Astrocyte (in vitro differentiated cells and primary cell): ENCODE data around the gene L3MBTL1. TPM values are rescaled to one million over a fixed set of nuclear protein-coding genes. Genes with fewer than 3 reads are reported as not detected.

Experiments used
- DNase-seq: peaks from one replicate; pipeline ENCODE4 v3.0.0-alpha.2; 2010; ENCODE audit warnings: low read depth
- FAIRE-seq: peaks from 2 replicates; lab custom pipeline; 2011; peaks lifted over from hg19 to GRCh38; lab: Jason Lieb, UNC
- H2AFZ ChIP-seq: 2 replicates; pipeline ENCODE4 v1.6.0; 2012; ENCODE audit warnings: low read depth, low read length, inconsistent platforms
- H3K27ac ChIP-seq: 2 replicates; pipeline ENCODE4 v1.5.1; 2011; ENCODE audit warnings: low read depth, low read length, inconsistent platforms
- H3K27me3 ChIP-seq: 2 replicates; pipeline ENCODE4 v1.6.0; 2011; ENCODE audit warnings: low read length, inconsistent platforms; ENCODE audit not compliant: insufficient read depth
- H3K36me3 ChIP-seq: 2 replicates; pipeline ENCODE4 v1.5.1; 2011; ENCODE audit warnings: low read length, inconsistent platforms; ENCODE audit not compliant: insufficient read depth
- H3K4me1 ChIP-seq: 2 replicates; pipeline ENCODE4 v1.5.1; 2011; ENCODE audit warnings: low read length, inconsistent platforms; ENCODE audit not compliant: insufficient read depth
- H3K4me2 ChIP-seq: 2 replicates; pipeline ENCODE4 v1.6.0; 2012; ENCODE audit warnings: low read length, inconsistent platforms
- H3K4me3 ChIP-seq: 2 replicates; pipeline ENCODE4 v1.5.1; 2011; ENCODE audit warnings: low read depth, mild to moderate bottlenecking, low read length, inconsistent platforms; ENCODE audit not compliant: insufficient read depth
- H3K79me2 ChIP-seq: 2 replicates; pipeline ENCODE4 v1.6.0; 2012; ENCODE audit warnings: mild to moderate bottlenecking, low read length, inconsistent platforms; ENCODE audit not compliant: insufficient read depth
- H3K9ac ChIP-seq: 2 replicates; pipeline ENCODE4 v1.6.0; 2012; ENCODE audit warnings: mild to moderate bottlenecking, low read length, inconsistent platforms
- H3K9me3 ChIP-seq: 2 replicates; pipeline ENCODE4 v1.5.1; 2012; ENCODE audit warnings: low read depth, mild to moderate bottlenecking, low read length, inconsistent platforms; ENCODE audit not compliant: insufficient read depth
- H4K20me1 ChIP-seq: 2 replicates; pipeline ENCODE4 v1.6.0; 2012; ENCODE audit warnings: low read length, inconsistent platforms; ENCODE audit not compliant: insufficient read depth
- H3K27ac Mint-ChIP-seq: one replicate; pipeline ENCODE4 v1.8.0; 2021; ENCODE audit warnings: mild to moderate bottlenecking, mixed read lengths; ENCODE audit not compliant: unreplicated experiment
- H3K27me3 Mint-ChIP-seq: one replicate; pipeline ENCODE4 v1.8.0; 2021; ENCODE audit warnings: low read depth, mixed read lengths; ENCODE audit not compliant: unreplicated experiment
- H3K36me3 Mint-ChIP-seq: one replicate; pipeline ENCODE4 v1.8.0; 2021; ENCODE audit warnings: low read depth, mixed read lengths; ENCODE audit not compliant: unreplicated experiment
- H3K4me1 Mint-ChIP-seq: one replicate; pipeline ENCODE4 v1.8.0; 2021; ENCODE audit warnings: low read depth, mixed read lengths; ENCODE audit not compliant: unreplicated experiment
- H3K4me3 Mint-ChIP-seq: one replicate; pipeline ENCODE4 v1.8.0; 2021; ENCODE audit warnings: mild to moderate bottlenecking, moderate library complexity, mixed read lengths; ENCODE audit not compliant: unreplicated experiment
- H3K9me3 Mint-ChIP-seq: one replicate; pipeline ENCODE4 v1.8.0; 2021; ENCODE audit warnings: mild to moderate bottlenecking, mixed read lengths; ENCODE audit not compliant: unreplicated experiment
- CTCF ChIP-seq: IDR thresholded peaks from 2 replicates; pipeline ENCODE4 v1.5.1; 2011; ENCODE audit warnings: low read depth, mild to moderate bottlenecking, inconsistent platforms, low read length, moderate library complexity; ENCODE audit not compliant: insufficient read depth
- EZH2 ChIP-seq: IDR thresholded peaks from 2 replicates; pipeline ENCODE4 v1.6.1; 2012; ENCODE audit warnings: mild to moderate bottlenecking, low read length, inconsistent platforms; ENCODE audit not compliant: insufficient read depth
- total RNA-seq: library from RNA; stranded (reverse); gene quantifications from 2 replicates; pipeline ENCODE4 v1.2.1, GENCODE V29; 2021

L3MBTL1 gene
- total RNA-seq, 1 donor from 2014 or later = 13.0 TPM

GRCh38 chr20:43572891-43573290 lies 65.4 kb downstream of the L3MBTL1 start:
- DNase-seq (no peak), FAIRE-seq (no peak)
- H4K20me1 ChIP-seq = no peaks in the 10 kb centered on the region
- H3K27me3 Mint-ChIP-seq = peaks cover 11% of the 10 kb centered on the region
- no peaks in the 10 kb centered on the region for H3K79me2 ChIP-seq
- H3K4me3 ChIP-seq = no peak overlapping the region
- H3K36me3 ChIP-seq = no peaks in the 10 kb centered on the region
- no peaks in the 10 kb centered on the region for H3K27me3 ChIP-seq
- no peak overlapping the region for H3K27ac Mint-ChIP-seq
- no peak overlapping the region for H3K4me2 ChIP-seq
- H3K9me3 Mint-ChIP-seq = no peaks in the 10 kb centered on the region
- no peaks in the 10 kb centered on the region for H3K9me3 ChIP-seq
- no peak overlapping the region for H3K9ac ChIP-seq
- no peaks in the 10 kb centered on the region for H3K4me1 ChIP-seq
- no peaks in the 10 kb centered on the region for H3K4me1 Mint-ChIP-seq
- H3K4me3 Mint-ChIP-seq = no peak overlapping the region
- TF ChIP-seq CTCF (no peak), EZH2 (no peak)
- peaks cover 5% of the 10 kb centered on the region for H3K36me3 Mint-ChIP-seq
- no peak overlapping the region for H3K27ac ChIP-seq
- no peak overlapping the region for H2AFZ ChIP-seq

GRCh38 chr20:43576108-43576507 lies 68.6 kb downstream of the L3MBTL1 start:
- no peaks in the 10 kb centered on the region for H3K4me1 Mint-ChIP-seq
- Histone ChIP-seq H3K9ac (no peak overlapping the region), H3K36me3 (no peaks in the 10 kb centered on the region), H3K4me1 (no peaks in the 10 kb centered on the region), H3K27ac (no peak overlapping the region), H3K79me2 (no peaks in the 10 kb centered on the region), H4K20me1 (no peaks in the 10 kb centered on the region), H3K27me3 (peaks cover 3% of the 10 kb centered on the region), H3K9me3 (no peaks in the 10 kb centered on the region), H3K4me2 (no peak overlapping the region), H2AFZ (no peak overlapping the region), H3K4me3 (no peak overlapping the region)
- H3K27ac Mint-ChIP-seq = no peak overlapping the region
- FAIRE-seq = no peak
- TF ChIP-seq CTCF (no peak), EZH2 (no peak)
- DNase-seq = no peak
- H3K27me3 Mint-ChIP-seq = peaks cover 9% of the 10 kb centered on the region
- H3K9me3 Mint-ChIP-seq = no peaks in the 10 kb centered on the region
- H3K36me3 Mint-ChIP-seq = no peaks in the 10 kb centered on the region
- H3K4me3 Mint-ChIP-seq = no peak overlapping the region

GRCh38 chr20:43579861-43580793 lies 72.6 kb downstream of the L3MBTL1 start:
- Histone ChIP-seq H2AFZ (no peak overlapping the region), H3K9ac (no peak overlapping the region), H3K79me2 (no peaks in the 10 kb centered on the region), H3K9me3 (no peaks in the 10 kb centered on the region), H4K20me1 (no peaks in the 10 kb centered on the region), H3K27ac (no peak overlapping the region), H3K4me3 (no peak overlapping the region), H3K36me3 (no peaks in the 10 kb centered on the region), H3K4me1 (peaks cover 10% of the 10 kb centered on the region), H3K27me3 (peaks cover 3% of the 10 kb centered on the region), H3K4me2 (no peak overlapping the region)
- DNase-seq (no peak), FAIRE-seq (no peak)
- H3K9me3 Mint-ChIP-seq = no peaks in the 10 kb centered on the region
- no peak overlapping the region for H3K4me3 Mint-ChIP-seq
- no peak overlapping the region for H3K27ac Mint-ChIP-seq
- no peaks in the 10 kb centered on the region for H3K36me3 Mint-ChIP-seq
- H3K27me3 Mint-ChIP-seq = peaks cover 9% of the 10 kb centered on the region
- no peak for TF ChIP-seq EZH2
- no peak for TF ChIP-seq CTCF
- H3K4me1 Mint-ChIP-seq = peaks cover 13% of the 10 kb centered on the region
